ENCODE measurements around the gene EHMT1. TPM values are rescaled to one million over a fixed set of nuclear protein-coding genes. Genes with fewer than 3 reads are reported as not detected.
"Not testable (repeated sequence)": the region's sequence is repeated elsewhere in the genome, so short reads cannot be mapped to it uniquely, and the experiment has no call there.

Gene EHMT1
- total RNA-seq, 2 donors from 2014 or later: 56.2 to 97.9 TPM

GRCh38 chr9:137721899-137722298, 103.1 kb downstream of the EHMT1 start:
- H3K9ac ChIP-seq (ENCODE audit: low read depth in 2 of 2, low read length in 2 of 2): no peak overlapping the region
- no peak overlapping the region for H3K4me3 ChIP-seq
- no peaks in the 10 kb centered on the region for H3K36me3 ChIP-seq
- TF ChIP-seq CTCF (IDR thresholded peaks at IDR 0.05): no peak
- H3K9me3 ChIP-seq: no peaks in the 10 kb centered on the region
- no peak for DNase-seq
- intact Hi-C loops (cut with DNase I): no loop called here
- no peaks in the 10 kb centered on the region for H3K27me3 ChIP-seq
- no peaks in the 10 kb centered on the region for H3K4me1 ChIP-seq
- H3K27ac ChIP-seq: no peak overlapping the region

- no peaks in the 10 kb centered on the region for H3K36me3 ChIP-seq
- no peaks in the 10 kb centered on the region for H3K27me3 ChIP-seq
Observed at GRCh38 chr9:137722481-137722880, 103.7 kb downstream of the EHMT1 start.

GRCh38 chr9:137723356-137723755, 104.6 kb downstream of the EHMT1 start:
- H3K9ac ChIP-seq (ENCODE audit: low read depth in 2 of 2, low read length in 2 of 2); H3K27ac ChIP-seq; H3K27me3 ChIP-seq; DNase-seq; H3K4me3 ChIP-seq; H3K4me1 ChIP-seq; H3K36me3 ChIP-seq; intact Hi-C loops (cut with DNase I); H3K9me3 ChIP-seq: not testable (repeated sequence)

More at GRCh38 chr9:137722481-137722880, 103.7 kb downstream of the EHMT1 start:
- Histone ChIP-seq H3K4me3 (no peak overlapping the region), H3K9me3 (no peaks in the 10 kb centered on the region), H3K9ac (ENCODE audit: low read depth in 2 of 2, low read length in 2 of 2) (no peak overlapping the region), H3K4me1 (no peaks in the 10 kb centered on the region), H3K27ac (no peak overlapping the region)
- no peak for TF ChIP-seq CTCF (IDR thresholded peaks at IDR 0.05)
- DNase-seq: no peak
- intact Hi-C loops (cut with DNase I): no loop called here

GRCh38 chr9:137723783-137724445, 105.1 kb downstream of the EHMT1 start:
- H3K36me3 ChIP-seq: no peaks in the 10 kb centered on the region
- no peak overlapping the region for H3K4me3 ChIP-seq
- H3K9ac ChIP-seq (ENCODE audit: low read depth in 2 of 2, low read length in 2 of 2): no peak overlapping the region
- intact Hi-C loops (cut with DNase I): no loop called here
- H3K9me3 ChIP-seq: no peaks in the 10 kb centered on the region
- TF ChIP-seq CTCF (IDR thresholded peaks at IDR 0.05): no peak
- no peak overlapping the region for H3K27ac ChIP-seq
- DNase-seq: no peak
- H3K27me3 ChIP-seq: no peaks in the 10 kb centered on the region
- no peaks in the 10 kb centered on the region for H3K4me1 ChIP-seq

GRCh38 chr9:137724818-137725240, 106.0 kb downstream of the EHMT1 start:
- Histone ChIP-seq H3K36me3 (no peaks in the 10 kb centered on the region), H3K9ac (ENCODE audit: low read depth in 2 of 2, low read length in 2 of 2) (no peak overlapping the region), H3K9me3 (no peaks in the 10 kb centered on the region), H3K4me1 (no peaks in the 10 kb centered on the region), H3K27me3 (no peaks in the 10 kb centered on the region), H3K27ac (no peak overlapping the region), H3K4me3 (no peak overlapping the region)
- DNase-seq: no peak
- TF ChIP-seq CTCF (IDR thresholded peaks at IDR 0.05): no peak
- intact Hi-C loops (cut with DNase I): no loop called here

- no peaks in the 10 kb centered on the region for H3K27me3 ChIP-seq
- H3K4me3 ChIP-seq: no peak overlapping the region
- no peak overlapping the region for H3K27ac ChIP-seq
- H3K36me3 ChIP-seq: no peaks in the 10 kb centered on the region
- TF ChIP-seq CTCF (IDR thresholded peaks at IDR 0.05): no peak
- intact Hi-C loops (cut with DNase I): no loop called here
- no peaks in the 10 kb centered on the region for H3K4me1 ChIP-seq
- H3K9ac ChIP-seq (ENCODE audit: low read depth in 2 of 2, low read length in 2 of 2): no peak overlapping the region
- H3K9me3 ChIP-seq: no peaks in the 10 kb centered on the region
- no peak for DNase-seq
Observed at GRCh38 chr9:137725598-137725997, 106.8 kb downstream of the EHMT1 start.

GRCh38 chr9:137726336-137726735, 107.5 kb downstream of the EHMT1 start:
- DNase-seq; H3K4me3 ChIP-seq; intact Hi-C loops (cut with DNase I); H3K9me3 ChIP-seq; H3K4me1 ChIP-seq; H3K36me3 ChIP-seq; H3K27me3 ChIP-seq; H3K9ac ChIP-seq (ENCODE audit: low read depth in 2 of 2, low read length in 2 of 2); H3K27ac ChIP-seq: not testable (repeated sequence)

Measured in colonic mucosa (tissue), 4 donors.